ENCODE data around the gene F12.

DNA sequence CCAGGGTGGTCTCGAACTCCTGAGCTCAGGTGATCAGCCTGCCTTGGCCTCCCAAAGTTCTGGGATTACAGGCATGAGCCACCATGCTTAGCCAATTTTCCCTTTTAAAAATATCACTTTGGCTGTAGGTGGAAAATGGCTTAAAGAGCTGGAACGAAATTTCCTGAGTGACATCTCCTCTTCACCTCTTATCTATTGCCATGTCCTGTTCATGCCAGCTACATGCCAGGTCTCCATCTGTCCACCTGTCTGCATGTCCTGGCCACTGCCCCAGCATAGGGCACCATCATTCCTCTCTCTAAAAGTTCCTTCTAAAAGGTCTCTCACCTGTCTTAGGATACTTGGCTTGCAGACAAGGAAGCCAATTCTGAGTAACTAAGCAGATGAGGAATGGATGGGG lies 14.3 kb upstream of the F12 start:
- TF ChIP-seq EZH2 (IDR thresholded peaks at IDR 0.05; ENCODE audit: insufficient read depth, poor library complexity, severe bottlenecking) (no peak), EZH2phosphoT487 (IDR thresholded peaks at IDR 0.05; ENCODE audit: insufficient read depth, low read depth) (no peak)

All from GM23248 (cell line).